GM19099 (cell line): ENCODE results near the gene CACHD1.

ENCODE experiments used
- POLR2A ChIP-seq: IDR thresholded peaks from 3 replicates; pipeline ENCODE4 v1.6.1; 2011; ENCODE audit warnings: low read depth; ENCODE audit not compliant: insufficient read length; ENCODE audit errors: extremely low read depth

Gene CACHD1

DNA sequence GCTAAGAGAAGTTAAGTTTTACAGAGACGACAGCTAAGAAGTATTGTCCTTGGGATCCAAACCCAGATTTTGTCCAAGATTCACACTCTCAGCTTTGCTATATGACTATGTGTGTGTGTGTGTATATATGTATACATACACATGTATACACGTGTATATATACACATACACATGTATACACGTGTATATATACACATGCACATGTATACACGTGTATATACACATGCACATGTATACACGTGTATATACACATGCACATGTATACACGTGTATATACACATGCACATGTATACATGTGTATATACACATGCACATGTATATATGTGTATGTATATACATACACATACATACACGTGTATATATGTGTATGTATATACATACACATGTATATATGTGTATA lies 3.9 kb upstream of the CACHD1 start:
- no peak for TF ChIP-seq POLR2A

DNA sequence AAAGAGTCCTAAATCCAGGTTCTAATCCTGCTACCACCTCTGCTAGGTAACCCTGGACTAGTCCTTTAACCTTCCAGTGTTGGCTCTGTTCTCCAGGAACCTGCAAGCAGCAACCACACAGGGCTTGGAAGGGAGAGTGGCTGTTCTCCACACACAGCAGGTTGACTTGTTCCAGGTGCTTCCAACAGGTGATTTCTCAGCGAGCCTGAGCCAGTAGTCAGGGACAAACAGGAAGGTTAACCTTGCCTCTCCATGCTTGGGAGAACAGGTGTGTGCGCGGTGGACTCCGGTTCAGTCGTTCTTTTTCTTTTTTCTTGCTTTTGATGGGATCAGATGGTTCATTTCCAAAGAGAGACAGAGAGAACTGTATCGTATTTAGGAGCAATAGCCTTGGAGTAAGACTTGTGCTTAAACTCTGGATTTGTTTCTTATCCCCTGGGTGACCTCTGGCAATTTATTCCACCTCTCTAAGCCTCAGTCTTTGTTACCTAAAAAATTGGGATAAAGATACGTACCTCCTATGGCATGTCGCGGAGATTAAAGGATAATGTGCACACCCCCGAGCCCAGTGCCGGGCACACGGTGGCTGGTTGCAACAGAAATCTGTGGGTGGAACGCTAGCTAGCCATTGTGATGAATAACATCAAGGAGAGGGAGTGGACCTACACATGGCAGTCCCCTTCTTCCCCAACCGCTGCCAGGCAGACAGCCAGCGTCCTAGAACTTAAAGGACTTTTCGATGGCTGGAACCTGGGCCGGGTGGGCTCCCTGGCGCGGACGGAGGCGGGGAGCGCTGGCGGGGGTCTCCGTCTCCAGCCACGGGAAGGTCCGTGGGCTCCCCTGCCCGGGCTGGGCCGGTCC lies 583 bp upstream of the CACHD1 start:
- no peak for TF ChIP-seq POLR2A

DNA sequence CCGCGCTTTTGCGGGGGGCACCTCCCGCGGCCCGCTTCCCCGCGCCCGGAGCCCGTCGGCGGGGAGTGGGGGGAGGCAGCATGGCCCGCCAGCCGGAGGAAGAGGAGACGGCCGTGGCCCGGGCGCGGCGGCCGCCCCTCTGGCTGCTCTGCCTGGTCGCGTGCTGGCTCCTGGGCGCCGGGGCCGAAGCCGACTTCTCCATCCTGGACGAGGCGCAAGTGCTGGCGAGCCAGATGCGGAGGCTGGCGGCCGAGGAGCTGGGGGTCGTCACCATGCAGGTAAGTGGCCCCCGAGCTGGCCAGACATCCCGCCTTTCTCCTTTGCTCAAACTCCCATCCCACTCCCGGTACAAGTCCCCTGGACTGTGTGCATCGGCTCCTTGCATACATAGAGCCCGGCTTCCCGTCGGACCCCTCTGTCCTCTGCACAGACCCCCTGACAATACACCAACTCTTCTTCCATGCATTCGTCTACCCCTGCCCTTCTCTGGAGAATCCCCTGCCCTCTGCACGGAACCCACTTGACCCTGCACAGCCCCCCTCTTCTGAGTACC lies 812 bp downstream of the CACHD1 start:
- no peak for TF ChIP-seq POLR2A

DNA sequence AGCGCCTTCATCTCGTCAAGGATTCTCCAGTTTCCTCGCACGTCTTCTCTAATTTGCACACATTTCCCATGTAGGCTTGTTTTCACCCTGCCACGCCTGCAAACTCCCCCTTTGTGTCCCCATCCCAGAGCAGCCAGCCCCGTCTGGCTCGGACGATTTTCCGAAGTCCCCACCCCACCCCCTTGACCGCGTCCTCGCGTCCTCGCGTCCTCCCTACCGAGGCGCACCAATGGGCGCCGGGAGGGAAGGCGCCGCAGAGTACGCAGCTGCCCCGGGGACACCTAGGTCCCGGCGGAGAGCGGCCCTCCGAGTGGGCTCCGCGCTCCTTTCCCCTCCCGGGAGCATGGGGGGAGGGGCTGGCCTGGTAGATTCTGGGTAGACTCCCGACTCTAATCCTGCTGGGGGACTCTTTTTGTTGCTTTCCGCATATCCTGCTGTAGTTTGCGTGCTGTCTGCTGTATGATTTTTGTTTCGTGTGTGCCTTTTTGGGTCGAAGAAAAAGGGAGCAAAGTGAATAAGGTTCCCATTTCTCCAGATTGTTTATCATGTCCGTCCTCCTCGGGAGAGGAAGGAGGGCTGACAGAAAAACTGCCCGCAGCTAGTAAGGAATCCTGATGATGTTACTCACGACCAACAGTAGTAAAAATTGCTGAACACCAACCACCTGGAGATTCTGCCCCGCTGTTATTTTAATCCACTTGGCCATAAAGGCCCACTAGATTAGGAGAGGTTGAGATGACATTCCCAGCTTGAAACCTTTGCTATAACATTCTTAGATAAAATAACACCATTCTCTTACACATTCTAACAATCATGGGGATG lies 1.5 kb downstream of the CACHD1 start:
- TF ChIP-seq POLR2A: no peak

DNA sequence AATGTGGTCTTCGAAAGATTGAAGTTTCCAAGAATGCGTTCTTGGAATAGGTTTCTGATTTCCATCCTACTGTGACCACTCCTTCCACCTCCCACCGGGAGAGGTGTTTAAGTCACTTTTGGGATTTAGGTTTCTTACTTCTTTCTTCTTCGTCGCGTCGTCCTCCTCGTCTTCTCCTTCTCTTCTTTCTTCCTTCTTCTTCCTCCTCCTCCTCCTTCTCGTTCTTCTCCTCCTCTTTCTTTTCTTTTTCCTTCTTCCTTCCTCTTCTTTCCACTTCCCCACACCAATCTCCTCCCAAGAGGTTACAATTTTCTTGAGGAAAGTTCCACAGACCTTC lies 2.1 kb downstream of the CACHD1 start:
- TF ChIP-seq POLR2A: no peak

DNA sequence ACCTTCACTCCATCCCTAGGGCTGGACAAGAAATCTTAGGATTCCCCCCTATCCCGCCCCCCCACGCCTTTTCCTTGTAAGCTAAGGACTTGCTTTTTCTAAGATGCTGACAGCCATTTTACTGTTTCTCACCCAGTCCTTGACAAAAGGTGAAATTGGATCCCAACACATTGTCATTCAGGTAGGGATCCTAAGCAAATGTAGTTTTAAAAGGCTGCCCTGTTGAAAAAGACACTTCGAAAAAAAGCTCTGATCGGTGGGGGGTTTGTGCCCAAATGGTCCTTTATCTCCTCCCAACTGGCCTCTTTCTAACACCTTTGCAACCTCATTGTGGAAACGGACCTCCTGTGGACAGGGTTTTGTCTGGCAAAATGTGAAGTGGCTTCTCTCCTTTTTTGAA lies 2.9 kb downstream of the CACHD1 start:
- no peak for TF ChIP-seq POLR2A

DNA sequence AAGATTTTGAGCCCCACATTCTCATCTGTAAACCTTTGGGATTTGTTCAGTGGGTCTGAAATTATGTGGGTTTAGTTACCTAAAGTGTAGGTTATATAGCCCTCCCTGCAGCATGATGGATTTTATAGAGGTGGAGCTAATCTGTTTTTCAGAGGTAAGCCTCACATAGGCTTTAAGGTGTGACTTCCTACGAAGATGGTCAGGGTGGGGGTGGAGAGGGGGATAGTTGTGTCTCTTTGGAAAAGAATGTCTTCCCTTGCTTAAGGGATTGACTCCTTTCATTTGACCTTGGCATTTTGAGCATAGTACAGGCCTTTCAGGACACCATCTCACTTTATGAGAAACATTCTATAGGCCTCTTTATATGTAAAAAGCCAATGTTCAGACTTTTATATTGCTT lies 3.4 kb downstream of the CACHD1 start:
- no peak for TF ChIP-seq POLR2A

DNA sequence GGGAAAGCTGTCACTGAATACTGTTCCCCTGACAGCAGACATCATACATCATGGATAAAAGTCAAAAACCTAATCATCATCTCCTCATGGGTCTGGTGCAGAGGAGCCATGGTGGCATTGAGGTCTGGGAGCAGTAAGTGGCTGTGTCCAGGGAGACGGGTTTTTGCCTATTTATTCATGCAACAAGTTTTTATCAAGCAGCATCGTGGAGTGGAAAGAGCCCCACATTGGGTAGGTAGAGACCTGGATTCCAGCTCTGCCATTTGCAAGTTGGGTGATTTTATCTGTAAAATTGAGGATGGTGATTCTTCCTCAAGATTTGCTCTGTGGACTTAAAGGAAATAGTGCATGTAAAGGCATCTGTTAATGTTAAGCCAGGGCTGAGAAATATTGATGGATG lies 4.2 kb downstream of the CACHD1 start:
- TF ChIP-seq POLR2A: no peak

DNA sequence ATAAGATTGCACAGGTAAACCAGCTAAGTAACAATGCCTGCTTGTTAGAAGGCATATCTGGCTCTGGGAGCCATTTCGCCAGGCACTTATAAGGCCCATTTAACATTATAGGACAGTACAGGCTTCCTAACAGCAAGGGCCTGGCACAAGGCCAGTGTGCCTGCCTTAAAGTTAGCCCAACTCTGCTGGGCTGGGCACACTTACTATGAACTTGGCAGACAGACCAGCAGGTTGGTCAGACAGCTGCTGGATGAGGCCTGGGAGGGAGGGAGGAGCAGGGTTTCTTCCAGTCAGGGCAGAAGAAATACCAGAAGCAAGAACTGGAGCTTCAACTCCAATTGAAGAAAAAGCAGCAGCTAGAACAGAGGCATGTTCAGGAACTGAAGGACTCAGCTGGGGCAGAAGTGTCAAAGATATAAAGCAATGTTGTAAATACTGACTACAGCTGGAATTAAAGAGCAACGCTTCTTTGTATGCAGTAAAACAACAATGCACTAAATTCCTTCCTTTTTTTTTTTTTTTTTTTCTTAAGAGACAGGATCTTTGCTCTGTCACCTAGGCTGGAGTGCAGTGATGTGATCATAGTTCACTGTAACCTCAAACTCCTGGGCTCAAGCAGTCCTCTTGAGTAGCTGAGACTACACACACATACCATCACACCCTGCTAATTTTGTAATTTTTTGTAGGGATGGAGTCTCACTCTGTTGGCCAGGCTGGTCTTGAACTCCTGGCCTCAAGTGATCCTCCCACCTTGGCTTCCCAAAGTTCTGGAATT lies 4.9 kb downstream of the CACHD1 start:
- no peak for TF ChIP-seq POLR2A

DNA sequence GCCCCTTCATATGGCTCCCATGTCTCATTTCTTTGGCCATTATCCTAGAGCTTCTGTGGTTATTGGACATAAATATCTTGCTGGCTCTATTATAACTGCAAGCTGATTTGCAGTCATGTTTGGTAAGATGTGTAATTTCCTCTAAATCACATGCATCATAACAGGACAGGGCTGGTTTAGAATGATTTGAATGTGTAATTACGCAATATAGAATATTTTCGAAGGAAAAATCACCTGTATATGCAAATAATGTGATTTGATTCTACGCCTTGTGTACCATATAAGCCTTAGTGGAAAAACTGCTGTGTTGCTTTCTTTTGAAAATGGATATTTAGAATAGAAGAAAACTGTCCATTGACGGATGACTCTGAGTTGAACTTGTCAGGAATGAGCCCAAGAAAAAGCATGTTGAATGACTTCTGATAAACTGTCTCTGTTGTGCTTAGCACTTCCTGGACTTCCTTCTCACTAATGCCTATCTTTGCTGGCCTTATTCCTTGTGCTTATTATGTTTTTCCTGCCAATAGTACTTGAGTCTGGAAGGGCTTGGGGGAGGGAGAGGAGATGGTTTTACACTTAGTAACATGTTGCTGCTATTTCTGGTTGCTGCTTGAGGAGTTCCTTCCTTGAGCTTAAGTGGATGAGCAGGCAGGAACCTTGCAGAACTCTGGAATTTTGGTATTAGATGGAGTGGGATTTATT lies 6.5 kb downstream of the CACHD1 start:
- no peak for TF ChIP-seq POLR2A

DNA sequence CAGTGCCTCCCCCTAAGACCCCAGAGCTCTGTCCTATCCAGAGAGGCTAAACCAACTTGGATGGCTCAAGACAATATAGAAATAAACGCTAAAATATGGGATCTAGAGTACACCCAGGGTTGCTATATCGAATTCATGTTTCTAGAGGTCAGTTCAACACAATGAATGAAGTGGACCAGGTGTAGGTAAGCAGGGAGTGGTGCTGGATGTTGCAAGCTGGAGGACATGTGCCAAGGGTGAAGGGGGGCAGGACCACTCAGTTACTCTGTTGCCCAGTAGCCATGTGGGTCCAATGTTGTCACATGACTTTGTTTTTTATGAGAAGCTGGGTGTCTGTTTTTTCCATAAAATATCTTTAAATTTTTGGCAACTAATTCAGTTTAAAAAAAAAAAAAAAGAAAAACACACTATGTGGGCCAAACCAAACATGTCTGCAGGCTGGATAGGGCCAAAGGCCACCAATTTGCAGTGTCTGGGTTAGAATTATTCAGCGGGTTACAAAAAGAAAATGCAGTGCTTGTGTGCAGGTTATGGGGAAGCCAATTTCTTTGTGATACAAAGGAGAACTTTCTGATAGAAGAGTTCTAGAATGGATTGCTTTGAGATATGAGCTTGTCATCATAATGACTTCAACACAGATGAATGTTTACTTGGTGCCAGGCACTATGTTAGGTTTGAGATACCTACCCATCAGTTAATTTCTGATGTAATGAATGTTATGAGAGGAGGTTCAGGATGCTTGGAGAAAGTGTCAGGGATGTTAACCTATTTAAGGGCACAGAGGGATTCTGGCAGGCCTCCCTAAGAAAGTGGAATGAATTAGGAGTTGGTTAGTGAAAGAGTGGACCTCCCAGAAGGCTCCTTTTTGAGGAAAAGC lies 8.9 kb downstream of the CACHD1 start:
- no peak for TF ChIP-seq POLR2A

DNA sequence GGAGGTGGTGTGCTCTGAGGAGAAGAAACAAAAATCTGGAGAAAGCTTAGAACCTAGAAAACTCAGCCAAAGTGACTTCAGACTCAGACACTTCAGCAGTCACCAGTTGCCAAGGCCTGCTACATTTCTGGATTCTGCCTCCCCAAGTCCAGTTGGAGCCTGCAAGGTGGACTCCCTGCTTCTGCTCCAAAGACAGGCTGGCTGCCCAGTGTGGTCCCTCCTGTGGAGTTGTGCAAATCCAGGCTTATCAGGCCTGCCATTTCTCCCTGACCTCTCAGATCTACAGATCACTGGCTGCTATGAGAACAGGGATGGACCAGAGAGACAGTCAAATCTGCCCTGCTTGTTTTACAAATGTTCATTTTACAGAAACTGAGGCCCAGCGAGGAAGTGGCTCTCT lies 9.9 kb downstream of the CACHD1 start:
- no peak for TF ChIP-seq POLR2A

DNA sequence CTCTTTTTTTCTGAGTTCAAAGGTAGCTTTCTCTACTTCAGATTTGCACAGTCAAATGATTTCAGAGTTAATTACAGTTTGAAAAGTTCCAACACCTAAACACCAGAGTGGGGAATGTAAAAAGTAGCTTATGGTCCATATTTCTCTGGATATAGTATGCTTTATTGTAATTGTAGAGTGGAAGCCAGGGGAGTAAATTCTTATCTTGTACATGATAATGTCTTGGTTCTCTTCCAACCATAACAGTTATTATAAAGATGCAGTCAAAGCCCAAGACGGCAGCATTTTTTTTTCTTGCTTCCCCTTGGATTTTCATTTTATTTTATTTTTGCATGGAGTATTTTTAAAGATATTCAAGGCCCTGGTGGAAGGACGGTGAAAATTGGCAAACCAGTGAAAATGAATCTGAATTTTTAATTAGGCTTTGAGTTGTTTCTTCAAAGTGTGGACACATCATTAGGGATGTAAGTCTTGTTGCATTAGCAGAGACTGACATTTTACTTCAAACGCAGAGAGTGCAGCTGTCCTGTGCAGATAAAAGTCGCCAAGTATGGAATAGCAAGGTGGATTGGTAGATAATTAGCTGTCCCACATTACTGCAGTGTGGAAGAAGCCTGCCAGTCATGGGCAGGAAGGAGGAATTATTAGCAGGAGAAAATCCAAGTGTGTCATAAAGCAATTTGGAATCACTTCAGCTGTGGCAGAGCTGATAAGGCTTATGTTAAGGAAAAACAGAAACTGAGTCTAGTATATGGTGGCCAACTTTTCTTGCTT lies 11.3 kb downstream of the CACHD1 start:
- no peak for TF ChIP-seq POLR2A
